Hepatocyte (in vitro differentiated cells): Measurements from ENCODE around the gene MOCS1. TPM values are rescaled to one million over a fixed set of nuclear protein-coding genes. Genes with fewer than 3 reads are reported as not detected.

Source experiments
- DNase-seq: peaks from one replicate; pipeline ENCODE4 v3.0.0-alpha.2; 2016; ENCODE audit warnings: low spot score
- H2AFZ ChIP-seq: fragments of 200-600 bp; sonication (generic); 2 replicates; pipeline ENCODE4 v1.6.0; 2016; ENCODE audit warnings: antibody characterized with exemption, mild to moderate bottlenecking
- H3K27ac ChIP-seq: fragments of 200-600 bp; sonication (generic); 2 replicates; pipeline ENCODE4 v1.5.1; 2016; ENCODE audit warnings: mild to moderate bottlenecking
- H3K27me3 ChIP-seq: fragments of 200-600 bp; sonication (generic); 2 replicates; pipeline ENCODE4 v1.6.1; 2016
- H3K36me3 ChIP-seq: fragments of 200-600 bp; sonication (generic); replicated peaks from 2 replicates; pipeline ENCODE4 v1.5.1; 2016; ENCODE audit warnings: low read depth; ENCODE audit not compliant: insufficient read depth
- H3K4me1 ChIP-seq: fragments of 200-600 bp; sonication (generic); 2 replicates; pipeline ENCODE4 v1.5.1; 2016; ENCODE audit warnings: mild to moderate bottlenecking, moderate library complexity; ENCODE audit not compliant: insufficient read depth
- H3K4me2 ChIP-seq: fragments of 200-600 bp; sonication (generic); 2 replicates; pipeline ENCODE4 v1.6.0; 2016
- H3K4me3 ChIP-seq: fragments of 200-600 bp; sonication (generic); 2 replicates; pipeline ENCODE4 v1.5.1; 2016; ENCODE audit warnings: mild to moderate bottlenecking
- H3K79me2 ChIP-seq: fragments of 200-600 bp; sonication (generic); 2 replicates; pipeline ENCODE4 v1.6.0; 2017; ENCODE audit warnings: mild to moderate bottlenecking
- H3K9me2 ChIP-seq: fragments of 200-600 bp; sonication (generic); replicated peaks from 2 replicates; pipeline ENCODE4 v1.6.0; 2017; ENCODE audit warnings: mild to moderate bottlenecking; ENCODE audit not compliant: insufficient read depth
- H3K9me3 ChIP-seq: fragments of 200-600 bp; sonication (generic); 2 replicates; pipeline ENCODE4 v1.5.1; 2016; ENCODE audit warnings: low read depth, mild to moderate bottlenecking
- H4K20me1 ChIP-seq: fragments of 200-600 bp; sonication (generic); 2 replicates; pipeline ENCODE4 v1.6.0; 2016; ENCODE audit warnings: mild to moderate bottlenecking; ENCODE audit not compliant: insufficient read depth, poor library complexity, severe bottlenecking
- CTCF ChIP-seq: fragments of 200-600 bp; sonication (generic); IDR thresholded peaks from 2 replicates; pipeline ENCODE4 v1.5.1; 2016; ENCODE audit warnings: antibody characterized with exemption, mild to moderate bottlenecking; ENCODE audit not compliant: poor library complexity
- EZH2 ChIP-seq: fragments of 200-600 bp; sonication (generic); IDR thresholded peaks from 2 replicates; pipeline ENCODE4 v1.6.1; 2016; ENCODE audit warnings: antibody characterized with exemption, mild to moderate bottlenecking, borderline replicate concordance
- EZH2phosphoT487 ChIP-seq: fragments of 200-600 bp; sonication (generic); IDR thresholded peaks from one replicate; pipeline ENCODE4 v1.6.1; 2018; ENCODE audit warnings: antibody characterized with exemption, mild to moderate bottlenecking, low read depth, moderate library complexity; ENCODE audit not compliant: unreplicated experiment, severe bottlenecking
- WGBS: methylation state at CpG from one replicate; pipeline ENCODE4 v1.1.6; 2016; ENCODE audit warnings: low lambda C conversion rate; ENCODE audit errors: missing lambda C conversion rate; 5-methylcytosine and 5-hydroxymethylcytosine counted together
- polyA plus RNA-seq: library from polyadenylated mRNA; unstranded; fragments of >200 nt; fragmentation: Nextera tagmentation; extraction: Ambion mirVana; gene quantifications from 2 replicates; pipeline ENCODE4 v1.2.1, GENCODE V29; 2016
- total RNA-seq: library from RNA; depleted of rRNA; stranded (reverse); fragments of >200 nt; gene quantifications from 2 replicates; pipeline ENCODE4 v1.2.3, GENCODE V29; 2014

Gene MOCS1
- total and polyA plus RNA-seq, 2 experiments from 2014 or later, result 10.7 to 13.4 TPM

DNA sequence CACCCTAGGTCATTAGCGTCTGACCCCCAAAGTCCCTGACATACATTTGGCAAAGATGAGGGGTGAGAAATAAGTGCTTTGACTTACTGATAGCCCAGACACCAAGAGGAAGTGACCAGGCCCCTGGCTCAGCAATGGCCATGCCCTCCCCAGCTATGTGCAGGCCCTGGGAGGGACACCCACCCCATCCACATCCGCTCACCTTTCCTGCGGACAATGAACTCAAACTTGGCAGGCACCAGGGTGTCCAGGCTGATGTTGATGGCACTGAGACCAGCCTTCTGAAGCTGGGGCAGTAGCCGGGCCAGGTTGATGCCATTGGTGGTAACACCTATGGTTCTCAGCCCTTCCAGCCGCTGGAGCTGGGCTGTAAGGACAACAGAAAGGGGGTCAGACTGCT, 18.4 kb downstream of the MOCS1 start:
- Histone ChIP-seq H3K4me3 (no peak overlapping the region), H4K20me1 (no peaks in the 10 kb centered on the region), H3K27ac (no peak overlapping the region), H3K4me2 (no peak overlapping the region), H3K36me3 (no peaks in the 10 kb centered on the region), H3K4me1 (peaks cover 19% of the 10 kb centered on the region), H3K27me3 (no peaks in the 10 kb centered on the region), H3K79me2 (no peaks in the 10 kb centered on the region), H3K9me2 (no peaks in the 10 kb centered on the region), H3K9me3 (no peaks in the 10 kb centered on the region), H2AFZ (no peak overlapping the region)
- no peak for DNase-seq
- TF ChIP-seq EZH2, result no peak
- no peak for TF ChIP-seq CTCF
- TF ChIP-seq EZH2phosphoT487, result no peak
- 96% methylated on average over 5 of the region's 5 CpGs for WGBS

- peaks cover 10% of the 10 kb centered on the region for H3K4me1 ChIP-seq
- H3K9me2 ChIP-seq, result no peaks in the 10 kb centered on the region
- no peaks in the 10 kb centered on the region for H4K20me1 ChIP-seq
- no peaks in the 10 kb centered on the region for H3K36me3 ChIP-seq
- TF ChIP-seq EZH2phosphoT487, result no peak
- TF ChIP-seq CTCF, result no peak
- TF ChIP-seq EZH2, result no peak
- H2AFZ ChIP-seq, result no peak overlapping the region
- no peak for DNase-seq
- no peak overlapping the region for H3K4me2 ChIP-seq
- H3K4me3 ChIP-seq, result no peak overlapping the region
- no peak overlapping the region for H3K27ac ChIP-seq
- H3K9me3 ChIP-seq, result no peaks in the 10 kb centered on the region
- H3K27me3 ChIP-seq, result no peaks in the 10 kb centered on the region
- H3K79me2 ChIP-seq, result no peaks in the 10 kb centered on the region
- 98% methylated on average over 3 of the region's 3 CpGs for WGBS
Measured at GRCh38 chr6:39914239-39914638, 20.0 kb downstream of the MOCS1 start.

DNA sequence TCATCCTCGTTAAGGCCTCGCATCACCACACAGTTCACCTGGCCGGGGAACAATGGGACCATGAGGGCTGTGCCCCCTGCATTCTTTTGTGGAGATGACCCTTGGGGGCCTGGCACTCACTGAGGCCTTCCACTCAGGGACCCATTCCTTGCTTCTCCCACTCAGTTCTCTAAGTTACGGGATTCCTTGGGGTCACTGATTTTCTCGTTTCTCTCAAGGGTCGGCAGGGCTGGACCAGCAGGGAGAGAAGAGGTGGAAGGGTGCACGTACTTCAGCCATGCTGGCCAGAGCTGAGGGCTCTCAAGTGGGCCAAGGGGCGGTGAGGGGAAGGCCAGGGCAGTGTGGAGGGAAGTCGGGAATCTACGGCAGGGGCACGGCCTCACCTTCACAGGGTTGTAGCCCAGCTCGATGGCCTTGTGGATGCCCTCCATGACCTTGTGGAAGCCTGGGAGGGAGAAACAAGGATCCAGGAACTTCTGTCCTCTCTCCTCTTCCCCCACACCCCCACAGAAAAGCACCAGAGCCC, 20.8 kb downstream of the MOCS1 start:
- no peak overlapping the region for H2AFZ ChIP-seq
- no peak for DNase-seq
- H4K20me1 ChIP-seq, result no peaks in the 10 kb centered on the region
- peaks cover 6% of the 10 kb centered on the region for H3K4me1 ChIP-seq
- H3K4me3 ChIP-seq, result no peak overlapping the region
- H3K9me2 ChIP-seq, result no peaks in the 10 kb centered on the region
- H3K9me3 ChIP-seq, result no peaks in the 10 kb centered on the region
- no peaks in the 10 kb centered on the region for H3K27me3 ChIP-seq
- no peak overlapping the region for H3K4me2 ChIP-seq
- H3K79me2 ChIP-seq, result no peaks in the 10 kb centered on the region
- TF ChIP-seq EZH2 (no peak), EZH2phosphoT487 (no peak), CTCF (no peak)
- no peaks in the 10 kb centered on the region for H3K36me3 ChIP-seq
- 98% methylated on average over 12 of the region's 12 CpGs for WGBS
- no peak overlapping the region for H3K27ac ChIP-seq

DNA sequence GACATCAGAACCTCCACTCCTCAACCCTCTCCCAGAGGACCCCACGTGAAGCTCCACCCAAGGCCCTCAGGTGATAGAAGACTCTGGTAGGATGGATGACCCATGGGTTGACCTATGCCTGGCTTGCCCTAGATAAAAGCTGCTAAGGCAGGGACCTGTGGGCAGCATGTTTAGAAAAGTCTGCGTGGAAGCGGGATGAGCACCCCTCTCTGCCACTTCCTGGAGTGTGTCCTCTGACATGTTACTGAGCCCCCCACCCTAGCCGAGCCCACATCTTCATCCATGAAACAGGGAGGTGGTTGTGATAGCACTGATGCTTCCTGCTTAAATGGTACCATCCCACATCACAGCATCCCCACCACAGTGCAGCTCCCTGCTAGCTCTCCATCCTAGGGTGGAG, 21.8 kb downstream of the MOCS1 start:
- no peak overlapping the region for H3K27ac ChIP-seq
- H3K36me3 ChIP-seq, result no peaks in the 10 kb centered on the region
- no peak overlapping the region for H3K4me2 ChIP-seq
- H3K4me3 ChIP-seq, result no peak overlapping the region
- no peaks in the 10 kb centered on the region for H3K9me2 ChIP-seq
- no peak overlapping the region for H2AFZ ChIP-seq
- no peaks in the 10 kb centered on the region for H3K4me1 ChIP-seq
- no peaks in the 10 kb centered on the region for H3K79me2 ChIP-seq
- no peaks in the 10 kb centered on the region for H3K9me3 ChIP-seq
- TF ChIP-seq EZH2phosphoT487, result no peak
- no peak for TF ChIP-seq EZH2
- TF ChIP-seq CTCF, result no peak
- no peaks in the 10 kb centered on the region for H4K20me1 ChIP-seq
- H3K27me3 ChIP-seq, result no peaks in the 10 kb centered on the region
- 92% methylated on average over 4 of the region's 4 CpGs for WGBS
- no peak for DNase-seq
